Chondrocyte (in vitro differentiated cells): Measurements from ENCODE around the gene ELP2. TPM values are rescaled to one million over a fixed set of nuclear protein-coding genes. Genes with fewer than 3 reads are reported as not detected.

Experiments used
- DNase-seq: peaks from one replicate; pipeline ENCODE4 v3.0.0; 2021; ENCODE audit warnings: mixed read lengths, low spot score
- H3K27ac Mint-ChIP-seq: one replicate; pipeline ENCODE4 v1.8.0; 2021; ENCODE audit warnings: mild to moderate bottlenecking, moderate library complexity, mixed read lengths; ENCODE audit not compliant: unreplicated experiment
- H3K27me3 Mint-ChIP-seq: 2 replicates; pipeline ENCODE4 v1.8.0; 2021; ENCODE audit warnings: low read depth, mixed read lengths
- H3K36me3 Mint-ChIP-seq: 2 replicates; pipeline ENCODE4 v1.8.0; 2021; ENCODE audit warnings: low read depth, mixed read lengths
- H3K4me1 Mint-ChIP-seq: 2 replicates; pipeline ENCODE4 v1.8.0; 2021; ENCODE audit warnings: low read depth, mild to moderate bottlenecking, mixed read lengths
- H3K4me3 Mint-ChIP-seq: one replicate; pipeline ENCODE4 v1.8.0; 2021; ENCODE audit warnings: mild to moderate bottlenecking, moderate library complexity, mixed read lengths; ENCODE audit not compliant: unreplicated experiment
- H3K9me3 Mint-ChIP-seq: 2 replicates; pipeline ENCODE4 v1.8.0; 2021; ENCODE audit warnings: low read depth, mixed read lengths
- CTCF ChIP-seq: fragments of 200-600 bp; sonication (generic); IDR thresholded peaks from 2 replicates; pipeline ENCODE4 v1.5.0; 2021; ENCODE audit warnings: antibody characterized with exemption, mild to moderate bottlenecking, moderate library complexity
- total RNA-seq: library from RNA; stranded (reverse); gene quantifications from 3 replicates; pipeline ENCODE4 v1.2.1, GENCODE V29; 2021

The ELP2 gene
- total RNA-seq, 1 donor from 2014 or later, result 77.2 TPM

- no peak overlapping the region for H3K27ac Mint-ChIP-seq
- peaks cover 19% of the 10 kb centered on the region for H3K4me1 Mint-ChIP-seq
- no peaks in the 10 kb centered on the region for H3K27me3 Mint-ChIP-seq
- H3K4me3 Mint-ChIP-seq, result no peak overlapping the region
- H3K9me3 Mint-ChIP-seq, result no peaks in the 10 kb centered on the region
- no peak for TF ChIP-seq CTCF
- no peak for DNase-seq
- peaks cover 36% of the 10 kb centered on the region for H3K36me3 Mint-ChIP-seq
Measured at GRCh38 chr18:36149514-36150289, 20.0 kb downstream of the ELP2 start.

DNA sequence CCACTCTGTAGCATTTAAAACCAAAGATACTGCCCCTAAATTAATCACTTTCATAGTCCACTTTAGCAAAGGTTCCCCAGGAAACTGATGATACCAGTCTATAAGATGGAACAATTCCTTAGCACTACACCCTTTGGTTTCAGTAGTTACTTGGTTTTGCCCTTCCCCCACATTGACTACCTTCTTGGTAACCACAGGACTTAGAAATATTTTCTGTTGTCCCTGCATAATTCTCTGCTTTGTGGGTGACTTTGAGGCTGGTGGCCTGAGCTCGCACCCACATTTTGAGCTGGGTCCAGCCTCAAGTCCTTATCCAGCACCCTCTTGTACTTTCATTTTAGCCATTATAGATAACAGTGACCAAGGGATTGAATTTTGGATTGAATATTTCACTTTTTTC lies 23.1 kb downstream of the ELP2 start:
- Mint-ChIP-seq H3K36me3 (peaks cover 36% of the 10 kb centered on the region), H3K9me3 (no peaks in the 10 kb centered on the region), H3K4me3 (peak overlapping the region; percentile 0), H3K27ac (peak overlapping the region; percentile 78), H3K27me3 (no peaks in the 10 kb centered on the region), H3K4me1 (peaks cover 35% of the 10 kb centered on the region)
- TF ChIP-seq CTCF, result no peak
- no peak for DNase-seq

- Mint-ChIP-seq H3K36me3 (peaks cover 35% of the 10 kb centered on the region), H3K27ac (peak overlapping the region; percentile 78), H3K4me3 (peak overlapping the region; percentile 0), H3K27me3 (no peaks in the 10 kb centered on the region), H3K4me1 (peaks cover 39% of the 10 kb centered on the region), H3K9me3 (no peaks in the 10 kb centered on the region)
- DNase-seq, result no peak
- no peak for TF ChIP-seq CTCF
Measured at GRCh38 chr18:36153203-36153602, 23.5 kb downstream of the ELP2 start.

GRCh38 chr18:36153771-36154170 lies 24.1 kb downstream of the ELP2 start:
- Mint-ChIP-seq H3K27ac (peak overlapping the region; percentile 78), H3K4me1 (peaks cover 43% of the 10 kb centered on the region), H3K4me3 (no peak overlapping the region), H3K27me3 (no peaks in the 10 kb centered on the region), H3K36me3 (peaks cover 34% of the 10 kb centered on the region), H3K9me3 (no peaks in the 10 kb centered on the region)
- DNase-seq, result no peak
- no peak for TF ChIP-seq CTCF

DNA sequence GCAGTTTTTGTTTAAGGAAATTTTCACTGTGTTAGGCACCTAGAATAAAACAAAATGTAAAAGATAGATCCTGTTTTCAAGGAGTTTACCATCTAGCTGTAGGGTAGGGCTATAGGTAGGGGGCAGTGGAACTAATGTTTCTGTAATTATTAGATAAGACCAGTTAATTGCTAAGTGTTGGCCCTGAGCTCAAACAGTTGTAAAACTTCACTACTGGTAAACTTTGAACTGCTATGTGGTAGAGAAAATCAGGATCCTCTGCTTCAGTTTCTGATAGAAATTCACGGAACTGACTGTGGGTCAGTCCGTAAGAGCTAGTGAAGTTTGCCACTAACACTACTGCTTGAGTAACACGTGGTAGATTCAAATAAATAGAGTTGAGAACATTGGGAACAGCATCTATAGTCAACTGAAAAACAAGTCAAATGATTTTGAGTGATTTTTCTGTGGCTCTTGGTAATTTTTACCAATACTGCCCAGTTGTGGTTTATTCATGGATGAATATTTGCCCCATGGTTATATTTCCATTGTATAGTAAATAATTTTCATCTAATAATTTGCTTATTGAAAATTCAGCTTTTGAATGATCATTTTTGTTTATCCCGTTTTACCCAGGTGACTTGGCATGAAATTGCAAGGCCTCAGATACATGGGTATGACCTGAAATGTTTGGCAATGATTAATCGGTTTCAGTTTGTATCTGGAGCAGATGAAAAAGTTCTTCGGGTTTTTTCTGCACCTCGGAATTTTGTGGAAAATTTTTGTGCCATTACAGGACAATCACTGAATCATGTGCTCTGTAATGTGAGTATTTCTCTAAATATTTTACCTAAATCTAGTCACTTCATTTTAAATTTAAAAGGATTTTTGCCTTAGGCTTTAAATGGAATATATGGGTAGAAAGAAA lies 26.4 kb downstream of the ELP2 start:
- peaks cover 36% of the 10 kb centered on the region for H3K36me3 Mint-ChIP-seq
- H3K4me1 Mint-ChIP-seq, result peaks cover 51% of the 10 kb centered on the region
- H3K27ac Mint-ChIP-seq, result peak overlapping the region; percentile 93
- DNase-seq, result no peak
- no peak for TF ChIP-seq CTCF
- no peaks in the 10 kb centered on the region for H3K9me3 Mint-ChIP-seq
- H3K4me3 Mint-ChIP-seq, result no peak overlapping the region
- H3K27me3 Mint-ChIP-seq, result no peaks in the 10 kb centered on the region
